ENCODE results near the gene ASPM. TPM values are rescaled to one million over a fixed set of nuclear protein-coding genes. Genes with fewer than 3 reads are reported as not detected.
"Not testable (repeated sequence)": the region's sequence is repeated elsewhere in the genome, so short reads cannot be mapped to it uniquely, and the experiment has no call there.

ASPM gene
- total RNA-seq, 1 donor from 2014 or later = 0.69 TPM

DNA sequence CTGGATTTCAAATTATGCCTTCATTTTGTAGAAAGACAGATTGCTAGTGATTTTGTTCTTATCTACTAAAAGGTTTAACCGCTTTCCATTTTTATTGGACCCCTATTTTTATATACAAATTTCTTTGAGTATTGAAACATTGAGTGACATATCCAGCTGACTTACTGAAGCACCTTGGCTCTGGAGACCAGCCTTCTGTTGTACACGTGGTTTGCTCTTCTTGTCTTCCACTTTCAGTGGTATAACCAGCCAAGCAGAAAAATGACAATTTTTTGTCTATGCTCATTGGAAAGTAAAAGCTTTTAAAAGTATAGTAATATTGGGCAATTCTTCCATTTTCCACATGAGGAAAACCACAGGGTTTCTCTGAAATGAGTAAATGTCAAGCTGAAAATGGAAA, 83.8 kb downstream of the ASPM start:
- no peaks in the 10 kb centered on the region for H3K27me3 Mint-ChIP-seq
- H3K4me3 Mint-ChIP-seq = no peak overlapping the region
- ATAC-seq (ENCODE audit: low read depth) (no peak), DNase-seq (no peak)
- H3K36me3 Mint-ChIP-seq (ENCODE audit: low read depth) = no peaks in the 10 kb centered on the region
- H3K27ac Mint-ChIP-seq = no peak overlapping the region
- ChIA-PET CTCF (no interaction called here), POLR2A (no interaction called here)
- TF ChIP-seq, protein P1, sequence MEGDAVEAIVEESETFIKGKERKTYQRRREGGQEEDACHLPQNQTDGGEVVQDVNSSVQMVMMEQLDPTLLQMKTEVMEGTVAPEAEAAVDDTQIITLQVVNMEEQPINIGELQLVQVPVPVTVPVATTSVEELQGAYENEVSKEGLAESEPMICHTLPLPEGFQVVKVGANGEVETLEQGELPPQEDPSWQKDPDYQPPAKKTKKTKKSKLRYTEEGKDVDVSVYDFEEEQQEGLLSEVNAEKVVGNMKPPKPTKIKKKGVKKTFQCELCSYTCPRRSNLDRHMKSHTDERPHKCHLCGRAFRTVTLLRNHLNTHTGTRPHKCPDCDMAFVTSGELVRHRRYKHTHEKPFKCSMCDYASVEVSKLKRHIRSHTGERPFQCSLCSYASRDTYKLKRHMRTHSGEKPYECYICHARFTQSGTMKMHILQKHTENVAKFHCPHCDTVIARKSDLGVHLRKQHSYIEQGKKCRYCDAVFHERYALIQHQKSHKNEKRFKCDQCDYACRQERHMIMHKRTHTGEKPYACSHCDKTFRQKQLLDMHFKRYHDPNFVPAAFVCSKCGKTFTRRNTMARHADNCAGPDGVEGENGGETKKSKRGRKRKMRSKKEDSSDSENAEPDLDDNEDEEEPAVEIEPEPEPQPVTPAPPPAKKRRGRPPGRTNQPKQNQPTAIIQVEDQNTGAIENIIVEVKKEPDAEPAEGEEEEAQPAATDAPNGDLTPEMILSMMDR (IDR thresholded peaks at IDR 0.05) = no peak
- intact Hi-C loops (cut with micrococcal nuclease) = no loop called here
- H3K9me3 Mint-ChIP-seq = no peaks in the 10 kb centered on the region
- H3K4me1 Mint-ChIP-seq = no peaks in the 10 kb centered on the region

DNA sequence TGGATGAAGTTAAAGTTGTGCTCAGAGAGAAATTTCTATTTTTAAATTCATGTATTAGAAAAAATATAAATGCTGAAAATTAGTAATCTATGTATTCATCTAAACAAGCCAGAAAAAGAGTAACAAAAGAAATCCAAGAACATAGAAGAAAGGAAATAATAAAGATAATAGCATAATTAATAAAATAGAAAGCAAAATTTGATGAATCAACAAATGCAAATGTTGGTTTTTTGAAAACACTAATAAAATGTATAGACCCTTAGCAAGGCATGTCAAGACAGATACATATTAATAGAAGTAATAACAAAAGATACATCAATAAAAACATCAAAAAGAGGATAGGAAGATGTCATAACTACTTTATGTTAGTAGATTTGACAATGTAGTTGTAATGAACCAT, 97.4 kb downstream of the ASPM start:
- intact Hi-C loops (cut with micrococcal nuclease) = no loop called here

DNA sequence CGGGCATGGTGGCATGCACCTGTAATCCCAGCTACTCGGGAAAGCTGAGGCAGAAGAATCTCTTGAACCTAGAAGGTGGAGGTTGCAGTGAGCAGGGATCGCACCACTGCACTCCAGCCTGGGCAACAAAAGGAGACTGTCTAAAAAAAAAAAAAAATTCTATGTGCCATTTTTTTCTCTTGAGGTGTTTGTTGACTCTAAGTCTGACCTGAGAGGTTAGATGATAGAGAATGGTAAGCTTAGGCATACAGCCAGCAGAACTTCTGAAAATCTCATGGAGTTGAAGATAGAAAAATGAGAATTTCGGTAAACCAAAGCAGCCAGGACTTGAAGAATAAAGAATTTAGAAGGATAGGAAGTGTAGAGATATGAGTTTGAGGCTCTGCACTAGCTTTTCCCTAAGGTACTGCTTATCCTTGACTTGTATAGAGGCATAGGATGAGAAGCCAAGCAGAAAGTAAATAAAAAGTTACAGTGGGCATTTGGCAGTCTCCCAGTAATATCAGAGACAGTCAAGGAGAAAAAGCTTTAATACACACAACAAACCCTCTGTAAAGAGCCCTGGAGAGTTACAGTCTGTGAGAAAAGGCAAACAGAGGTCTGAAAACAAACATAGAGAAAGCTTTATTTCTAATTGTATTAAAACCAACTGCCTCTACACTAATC, 103.7 kb downstream of the ASPM start:
- ChIA-PET CTCF (no interaction called here), POLR2A (no interaction called here)
- TF ChIP-seq, protein P1 (IDR thresholded peaks at IDR 0.05) = no peak
- H3K4me3 Mint-ChIP-seq = no peak overlapping the region
- ATAC-seq (ENCODE audit: low read depth) = no peak
- intact Hi-C loops (cut with micrococcal nuclease) = no loop called here
- no peaks in the 10 kb centered on the region for H3K4me1 Mint-ChIP-seq
- no peak for DNase-seq
- H3K9me3 Mint-ChIP-seq = peaks cover 5% of the 10 kb centered on the region
- no peak overlapping the region for H3K27ac Mint-ChIP-seq
- no peaks in the 10 kb centered on the region for H3K36me3 Mint-ChIP-seq (ENCODE audit: low read depth)
- peaks cover 4% of the 10 kb centered on the region for H3K27me3 Mint-ChIP-seq

More for the DNA sequence above, 97.4 kb downstream of the ASPM start:
- ATAC-seq (ENCODE audit: low read depth) (no peak), DNase-seq (no peak)
- H3K27ac Mint-ChIP-seq = no peak overlapping the region
- no peaks in the 10 kb centered on the region for H3K36me3 Mint-ChIP-seq (ENCODE audit: low read depth)
- TF ChIP-seq, protein P1 (IDR thresholded peaks at IDR 0.05) = no peak
- H3K27me3 Mint-ChIP-seq = no peaks in the 10 kb centered on the region
- H3K4me1 Mint-ChIP-seq = no peaks in the 10 kb centered on the region
- H3K4me3 Mint-ChIP-seq = no peak overlapping the region
- CTCF ChIA-PET = no interaction called here
- H3K9me3 Mint-ChIP-seq = peaks cover 10% of the 10 kb centered on the region
- POLR2A ChIA-PET = no interaction called here

DNA sequence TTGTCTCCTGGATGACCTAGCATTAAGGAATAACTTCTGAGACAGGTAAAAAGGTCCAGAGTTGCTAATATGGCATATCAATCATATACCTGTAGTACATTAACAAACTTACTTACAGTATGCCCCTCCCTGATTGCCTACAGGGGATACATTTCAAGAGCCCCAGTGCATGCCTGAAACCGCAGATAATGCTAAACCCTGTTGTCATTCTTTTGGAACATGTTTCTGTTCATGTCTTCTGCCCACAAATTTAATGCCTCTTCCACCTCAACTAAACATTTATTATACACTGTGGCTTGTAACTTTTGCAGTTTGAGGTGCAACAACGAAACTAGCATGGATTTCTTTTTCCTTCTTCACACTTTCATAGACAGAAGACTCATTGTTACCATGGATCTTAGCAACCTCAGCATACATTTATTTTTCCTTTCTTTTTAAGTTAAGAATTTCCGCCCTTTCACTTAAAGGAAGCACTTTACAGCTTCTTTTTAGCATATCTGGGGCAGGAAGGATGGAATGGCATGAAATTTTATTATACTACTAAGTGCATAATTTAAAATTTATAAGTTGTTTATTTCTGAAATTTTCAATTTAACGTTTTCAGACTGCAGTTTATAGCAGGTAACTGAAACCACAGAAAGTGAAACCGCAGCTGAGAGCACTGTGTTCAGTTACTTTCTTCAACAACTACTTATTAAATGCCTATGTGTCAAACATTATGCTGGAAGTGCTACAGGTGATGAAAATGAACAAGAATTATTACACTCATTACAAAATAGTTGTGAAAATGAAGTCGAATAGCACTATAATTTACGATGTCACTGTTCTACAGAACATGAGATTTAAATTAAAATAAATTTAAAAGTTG, 104.7 kb downstream of the ASPM start:
- DNase-seq = no peak
- peaks cover 4% of the 10 kb centered on the region for H3K27me3 Mint-ChIP-seq
- H3K4me1 Mint-ChIP-seq = no peaks in the 10 kb centered on the region
- intact Hi-C loops (cut with micrococcal nuclease) = no loop called here
- no peak for ATAC-seq (ENCODE audit: low read depth)
- TF ChIP-seq, protein P1 (IDR thresholded peaks at IDR 0.05) = no peak
- H3K4me3 Mint-ChIP-seq = no peak overlapping the region
- ChIA-PET CTCF (no interaction called here), POLR2A (no interaction called here)
- H3K36me3 Mint-ChIP-seq (ENCODE audit: low read depth) = no peaks in the 10 kb centered on the region
- no peaks in the 10 kb centered on the region for H3K9me3 Mint-ChIP-seq
- H3K27ac Mint-ChIP-seq = no peak overlapping the region

DNA sequence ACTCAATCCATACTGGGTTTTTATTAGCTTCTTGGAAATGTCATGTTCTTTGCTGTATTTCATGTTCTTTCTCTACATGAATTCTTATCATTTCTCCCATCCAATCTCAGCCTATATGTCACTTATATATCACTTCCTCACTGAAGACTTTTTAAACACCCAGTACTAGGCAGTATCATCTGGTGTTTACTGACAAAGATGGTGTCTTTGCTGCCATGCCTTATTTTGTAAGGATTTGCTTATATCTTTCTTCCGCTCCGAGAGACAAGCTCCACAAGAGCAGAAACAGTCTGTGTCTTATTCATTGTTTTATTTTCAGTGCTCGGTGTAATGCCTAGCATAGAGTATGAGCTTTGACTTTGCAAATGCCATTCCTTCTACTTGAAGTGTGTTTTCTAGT, 109.6 kb downstream of the ASPM start:
- Mint-ChIP-seq H3K27me3 (no peaks in the 10 kb centered on the region), H3K36me3 (ENCODE audit: low read depth) (no peaks in the 10 kb centered on the region)

DNA sequence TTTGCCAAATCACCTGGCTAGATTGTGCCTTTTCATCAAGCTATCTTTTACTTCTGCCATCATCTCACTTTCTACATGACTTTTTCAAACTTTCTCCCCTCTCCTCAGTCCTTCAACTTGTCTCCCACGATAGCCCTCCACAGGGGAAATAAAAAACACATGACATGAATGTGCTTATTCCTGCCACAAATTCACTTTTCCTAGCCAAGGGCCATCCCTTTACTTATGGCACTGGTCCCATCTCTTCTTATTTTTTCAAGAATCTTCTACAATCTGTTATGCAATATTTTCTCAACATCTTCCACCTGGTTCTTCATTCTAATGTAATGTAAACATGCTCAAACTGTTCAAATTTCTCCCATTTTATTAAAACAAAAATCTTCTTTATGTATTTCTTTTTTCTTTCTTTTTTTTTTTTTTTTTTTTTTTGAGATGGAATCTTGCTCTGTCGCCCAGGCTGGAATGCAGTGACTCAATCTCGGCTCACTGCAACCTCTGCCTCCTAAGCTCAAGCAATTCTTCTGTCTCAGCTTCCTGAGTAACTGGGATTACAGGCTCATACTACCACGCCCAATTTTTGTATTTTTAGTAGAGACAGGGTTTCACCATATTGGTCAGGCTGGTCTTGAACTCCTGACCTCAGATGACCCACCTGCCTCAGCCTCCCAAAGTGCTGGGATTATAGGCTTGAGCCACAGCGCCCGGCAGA, 111.7 kb downstream of the ASPM start:
- POLR2A ChIA-PET = not testable (repeated sequence)

More for the DNA sequence above, 109.6 kb downstream of the ASPM start:
- intact Hi-C loops (cut with micrococcal nuclease) = no loop called here
- ATAC-seq (ENCODE audit: low read depth) (no peak), DNase-seq (no peak)
- no peaks in the 10 kb centered on the region for H3K4me1 Mint-ChIP-seq
- H3K9me3 Mint-ChIP-seq = no peaks in the 10 kb centered on the region
- no peak overlapping the region for H3K4me3 Mint-ChIP-seq
- CTCF ChIA-PET = no interaction called here
- TF ChIP-seq, protein P1 (IDR thresholded peaks at IDR 0.05) = no peak
- POLR2A ChIA-PET = no interaction called here
- no peak overlapping the region for H3K27ac Mint-ChIP-seq

More for the DNA sequence above, 111.7 kb downstream of the ASPM start:
- H3K4me1 Mint-ChIP-seq; H3K4me3 Mint-ChIP-seq; intact Hi-C loops (cut with micrococcal nuclease); CTCF ChIA-PET; H3K9me3 Mint-ChIP-seq; DNase-seq; H3K27me3 Mint-ChIP-seq; H3K36me3 Mint-ChIP-seq (ENCODE audit: low read depth); H3K27ac Mint-ChIP-seq; ATAC-seq (ENCODE audit: low read depth): not testable (repeated sequence)
